MCF 10A (cell line): ENCODE data around the gene RASL12. TPM values are rescaled to one million over a fixed set of nuclear protein-coding genes. Genes with fewer than 3 reads are reported as not detected.
A peak's percentile ranks its signal among the peaks of the same experiment; 100 is the strongest.

ENCODE experiments used
- BruUV-seq: library from RNA; stranded (reverse); fragments of 400-500 nt; replicated peaks from 2 replicates; lab custom pipeline; 2021; lab: Mats Ljungman, UMichigan
- CTCF ChIA-PET: fragments of 300-600 bp; sonication (Branson Sonifier 250); formaldehyde crosslinking; extraction: SDS; loops from one replicate; lab custom pipeline; 2021; ENCODE audit warnings: antibody characterized with exemption, inconsistent platforms; lab: Yijun Ruan, JAX
- POLR2A ChIA-PET: fragments of 300-600, 350-650 bp; sonication (Branson Sonifier 250); formaldehyde crosslinking; extraction: SDS; loops from one replicate; lab custom pipeline; 2020; ENCODE audit warnings: antibody characterized with exemption, inconsistent platforms; lab: Yijun Ruan, JAX
- DNase-seq: peaks from one replicate; pipeline ENCODE4 v3.0.0-alpha.2; 2018; ENCODE audit not compliant: unreplicated experiment
- H3K27ac Mint-ChIP-seq: one replicate; pipeline ENCODE4 v1.8.0; 2022; ENCODE audit warnings: mild to moderate bottlenecking, low read depth, mixed read lengths; ENCODE audit not compliant: unreplicated experiment
- H3K27me3 Mint-ChIP-seq: one replicate; pipeline ENCODE4 v1.8.0; 2022; ENCODE audit warnings: mixed read lengths; ENCODE audit not compliant: insufficient read depth, unreplicated experiment
- H3K36me3 Mint-ChIP-seq: one replicate; pipeline ENCODE4 v1.8.0; 2022; ENCODE audit warnings: mild to moderate bottlenecking, moderate library complexity, mixed read lengths; ENCODE audit not compliant: insufficient read depth, unreplicated experiment
- H3K4me1 Mint-ChIP-seq: one replicate; pipeline ENCODE4 v1.8.0; 2022; ENCODE audit warnings: mixed read lengths; ENCODE audit not compliant: insufficient read depth, unreplicated experiment
- H3K4me3 Mint-ChIP-seq: one replicate; pipeline ENCODE4 v1.8.0; 2022; ENCODE audit warnings: mild to moderate bottlenecking, moderate library complexity, mixed read lengths; ENCODE audit not compliant: unreplicated experiment
- H3K9me3 Mint-ChIP-seq: one replicate; pipeline ENCODE4 v1.8.0; 2022; ENCODE audit warnings: mixed read lengths; ENCODE audit not compliant: unreplicated experiment
- intact Hi-C: fragments of 100-400 bp; cut with micrococcal nuclease; formaldehyde crosslinking; loops from 2 replicates; pipeline ENCODE4 v1.14.1; 2022
- total RNA-seq: library from RNA; stranded (reverse); gene quantifications from 2 replicates; pipeline ENCODE4 v1.2.3, GENCODE V29; 2022
- TF ChIP-seq, protein P1 (sequence below): fragments of 200-600 bp; IDR thresholded peaks from one replicate; pipeline ENCODE4 v1.8.0; 2022; ENCODE audit warnings: antibody characterized with exemption, mild to moderate bottlenecking; ENCODE audit not compliant: unreplicated experiment

The RASL12 gene
- total RNA-seq, 1 experiment from 2014 or later: not detected

DNA sequence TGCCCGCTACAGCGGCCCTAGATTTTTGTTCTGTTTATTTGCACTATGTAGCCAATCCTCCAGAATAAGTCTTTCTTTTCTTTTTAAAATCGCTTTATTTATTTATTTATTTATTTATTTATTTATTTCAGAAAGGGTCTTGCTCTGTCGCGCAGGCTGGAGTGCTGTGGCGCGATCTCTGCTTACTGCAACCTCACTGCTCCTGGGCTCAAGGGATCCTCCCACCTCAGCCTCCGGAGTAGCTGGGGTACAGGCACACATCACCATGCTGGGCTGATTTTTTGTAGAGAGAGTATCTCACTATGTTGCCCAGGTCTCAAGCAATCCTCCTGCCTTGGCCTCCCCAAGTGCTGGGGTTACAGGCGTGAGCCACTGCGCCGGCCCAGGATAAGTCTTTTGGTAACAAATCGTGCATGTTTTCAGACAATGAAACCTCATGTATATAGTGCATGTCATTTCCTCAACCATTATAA lies 38.0 kb downstream of the RASL12 start:
- H3K4me3 Mint-ChIP-seq: peak overlapping the region; percentile 73
- TF ChIP-seq, protein P1, sequence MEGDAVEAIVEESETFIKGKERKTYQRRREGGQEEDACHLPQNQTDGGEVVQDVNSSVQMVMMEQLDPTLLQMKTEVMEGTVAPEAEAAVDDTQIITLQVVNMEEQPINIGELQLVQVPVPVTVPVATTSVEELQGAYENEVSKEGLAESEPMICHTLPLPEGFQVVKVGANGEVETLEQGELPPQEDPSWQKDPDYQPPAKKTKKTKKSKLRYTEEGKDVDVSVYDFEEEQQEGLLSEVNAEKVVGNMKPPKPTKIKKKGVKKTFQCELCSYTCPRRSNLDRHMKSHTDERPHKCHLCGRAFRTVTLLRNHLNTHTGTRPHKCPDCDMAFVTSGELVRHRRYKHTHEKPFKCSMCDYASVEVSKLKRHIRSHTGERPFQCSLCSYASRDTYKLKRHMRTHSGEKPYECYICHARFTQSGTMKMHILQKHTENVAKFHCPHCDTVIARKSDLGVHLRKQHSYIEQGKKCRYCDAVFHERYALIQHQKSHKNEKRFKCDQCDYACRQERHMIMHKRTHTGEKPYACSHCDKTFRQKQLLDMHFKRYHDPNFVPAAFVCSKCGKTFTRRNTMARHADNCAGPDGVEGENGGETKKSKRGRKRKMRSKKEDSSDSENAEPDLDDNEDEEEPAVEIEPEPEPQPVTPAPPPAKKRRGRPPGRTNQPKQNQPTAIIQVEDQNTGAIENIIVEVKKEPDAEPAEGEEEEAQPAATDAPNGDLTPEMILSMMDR: no peak
- ChIA-PET POLR2A (interaction anchor here (0.7 to 0.9 kb wide), 2 partner anchors 153 to 359 kb away, joined by 3 read pairs; no protein-coding TSS in a partner anchor), CTCF (interaction anchor here (0.9 kb wide), 1 partner anchor 150 kb away, joined by 3 read pairs; no protein-coding TSS in a partner anchor)
- no peak for DNase-seq
- H3K36me3 Mint-ChIP-seq: peaks cover 14% of the 10 kb centered on the region
- no peaks in the 10 kb centered on the region for H3K27me3 Mint-ChIP-seq
- peaks cover 22% of the 10 kb centered on the region for H3K4me1 Mint-ChIP-seq
- H3K27ac Mint-ChIP-seq: no peak overlapping the region
- no TSS peak for BruUV-seq
- no peaks in the 10 kb centered on the region for H3K9me3 Mint-ChIP-seq
- intact Hi-C loops: loop anchor here (5.0 kb wide), 1 partner anchor 297 kb away; no protein-coding TSS in a partner anchor

DNA sequence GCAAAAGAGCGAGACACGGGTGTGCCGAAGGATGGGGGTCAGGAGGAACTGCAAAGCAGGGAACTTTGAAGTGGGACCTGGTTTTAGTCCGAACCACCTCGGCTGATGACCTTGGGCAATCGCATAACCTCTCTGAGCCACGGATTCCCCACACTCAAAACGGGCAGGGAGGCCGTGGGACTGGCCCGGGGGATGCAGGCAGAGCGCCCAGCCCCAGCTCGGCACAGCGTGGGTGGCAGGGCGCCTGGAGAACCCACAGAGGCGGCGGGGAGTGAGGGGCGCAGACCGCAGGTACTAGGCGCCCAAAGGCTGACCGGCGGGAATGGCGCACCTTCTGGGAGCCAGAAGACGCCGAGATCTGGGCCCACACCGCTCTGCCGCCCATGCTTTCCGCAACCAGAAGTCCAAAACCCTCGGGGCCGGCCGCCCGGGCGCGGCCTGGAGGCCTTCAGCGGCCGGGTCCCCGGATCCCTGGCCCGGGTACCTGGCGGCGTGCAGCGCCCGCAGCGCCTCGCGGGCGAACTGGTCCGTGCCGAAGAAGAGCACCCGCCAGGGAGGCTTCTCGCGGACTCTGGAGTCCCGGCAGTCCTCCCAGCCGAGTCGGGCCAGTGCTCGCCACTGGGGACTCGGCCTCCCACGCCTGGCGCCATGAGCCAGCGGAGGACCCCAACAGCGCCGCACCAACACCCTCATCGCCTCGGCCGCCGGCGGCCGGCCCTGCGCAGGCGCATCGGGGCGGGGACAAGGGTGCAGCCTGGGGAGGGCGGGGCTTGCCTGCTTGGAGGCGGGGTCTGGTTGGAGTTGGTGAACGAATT lies 38.7 kb downstream of the RASL12 start, which contains the start of gene MTFMT:
Gene MTFMT, minus strand, starts transcription at position 719 of the 815 bp plus-strand sequence. Its CDS starts 26 bp downstream, at position 693.
- Mint-ChIP-seq H3K9me3 (no peaks in the 10 kb centered on the region), H3K27ac (peak within 1 kb of the TSS; percentile 5), H3K36me3 (peaks cover 20% of the 10 kb centered on the region), H3K4me1 (peaks cover 27% of the 10 kb centered on the region), H3K4me3 (peak within 1 kb of the TSS; percentile 73), H3K27me3 (no peaks in the 10 kb centered on the region)
- intact Hi-C loops: no loop called here
- BruUV-seq: no TSS peak
- TF ChIP-seq, protein P1: no peak
- POLR2A ChIA-PET: interaction anchor here (1.5 kb wide), 1 partner anchor 39 kb away, joined by 4 read pairs; the partner anchor contains the start of gene SPG21
- peak; percentile 84 for DNase-seq
- CTCF ChIA-PET: interaction anchor here (0.6 to 0.9 kb wide), 2 partner anchors 151 to 376 kb away, joined by 3 read pairs; no protein-coding TSS in a partner anchor

DNA sequence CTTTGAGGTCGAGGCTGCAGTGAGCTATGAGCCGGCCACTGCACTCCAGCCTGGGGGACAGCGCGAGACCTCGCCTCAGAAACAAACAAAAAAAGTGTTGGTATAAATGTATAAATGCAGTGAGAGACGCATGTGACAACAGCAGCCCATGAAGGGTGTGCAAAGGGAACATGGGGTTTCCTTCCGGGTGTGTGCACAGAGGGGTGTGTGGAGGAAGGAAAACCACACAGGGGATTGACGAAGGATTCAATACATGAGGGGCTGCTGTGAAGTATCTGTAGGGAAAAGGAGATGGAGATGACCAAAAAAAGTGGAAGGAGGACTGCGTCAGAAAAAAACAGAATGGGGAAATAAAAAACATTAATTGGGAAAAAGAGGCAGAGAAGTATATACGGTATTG lies 39.5 kb downstream of the RASL12 start:
- peak overlapping the region; percentile 73 for H3K4me3 Mint-ChIP-seq
- peaks cover 28% of the 10 kb centered on the region for H3K36me3 Mint-ChIP-seq
- H3K27me3 Mint-ChIP-seq: no peaks in the 10 kb centered on the region
- TSS peak; percentile 28 for BruUV-seq
- H3K27ac Mint-ChIP-seq: peak overlapping the region; percentile 5
- no peak for DNase-seq
- CTCF ChIA-PET: interaction anchor here (0.6 kb wide), 1 partner anchor 375 kb away, joined by 3 read pairs; no protein-coding TSS in a partner anchor
- H3K9me3 Mint-ChIP-seq: no peaks in the 10 kb centered on the region
- intact Hi-C loops: no loop called here
- TF ChIP-seq, protein P1: no peak
- POLR2A ChIA-PET: interaction anchor here (0.9 to 1.5 kb wide), 3 partner anchors 12 to 38 kb away, joined by 3 to 4 read pairs (median 3); partner anchors contain the start of gene SPG21
- peaks cover 27% of the 10 kb centered on the region for H3K4me1 Mint-ChIP-seq

DNA sequence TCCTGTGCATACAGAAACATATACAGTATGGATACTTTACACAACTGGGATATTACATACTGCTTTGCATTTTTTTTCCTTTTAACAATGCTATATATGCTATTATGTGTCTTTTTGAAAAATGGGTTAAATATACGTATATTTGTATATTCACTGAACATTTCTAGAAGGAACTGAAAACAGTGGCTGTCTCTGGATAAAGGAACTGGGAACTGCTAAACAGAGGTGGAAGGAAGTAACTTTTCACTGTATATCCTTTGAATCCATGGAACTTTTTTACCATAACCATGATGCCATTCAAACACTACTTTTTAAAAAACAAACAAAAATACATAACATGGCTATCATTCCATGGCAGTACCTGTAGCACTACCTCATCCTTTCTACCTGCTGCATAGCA lies 40.2 kb downstream of the RASL12 start:
- CTCF ChIA-PET: no interaction called here
- no peaks in the 10 kb centered on the region for H3K27me3 Mint-ChIP-seq
- H3K4me1 Mint-ChIP-seq: peaks cover 27% of the 10 kb centered on the region
- no TSS peak for BruUV-seq
- POLR2A ChIA-PET: interaction anchor here (0.9 to 3.2 kb wide), 3 partner anchors 11 to 38 kb away, joined by 3 to 12 read pairs (median 3); partner anchors contain the start of gene SPG21
- TF ChIP-seq, protein P1: no peak
- H3K36me3 Mint-ChIP-seq: peaks cover 32% of the 10 kb centered on the region
- intact Hi-C loops: no loop called here
- no peak overlapping the region for H3K27ac Mint-ChIP-seq
- H3K4me3 Mint-ChIP-seq: peak overlapping the region; percentile 73
- no peaks in the 10 kb centered on the region for H3K9me3 Mint-ChIP-seq
- no peak for DNase-seq
